H1 (cell line): Measurements from ENCODE around the gene PSME1. TPM values are rescaled to one million over a fixed set of nuclear protein-coding genes. Genes with fewer than 3 reads are reported as not detected.

Experiments
- CTCF ChIA-PET: fragments of 300-600 bp; sonication (Branson Sonifier 250); formaldehyde crosslinking; loops from one replicate; lab custom pipeline; 2021; ENCODE audit not compliant: partially characterized antibody; lab: Charles Lee
- POLR2A ChIA-PET: fragments of 300-600 bp; sonication (Branson Sonifier 250); formaldehyde crosslinking; loops from one replicate; lab custom pipeline; 2021; ENCODE audit warnings: inconsistent platforms; ENCODE audit not compliant: partially characterized antibody; lab: Charles Lee
- DNase-seq, 2 experiments: peaks; one replicate each; pipeline versions ENCODE4 v3.0.0 to v3.0.0-alpha.2; 2010 to 2022; ENCODE audit warnings: low spot score in 2 of 2, low read depth in 1 of 2, mixed read lengths in 1 of 2
- FAIRE-seq: peaks from 2 replicates; lab custom pipeline; 2011; peaks lifted over from hg19 to GRCh38; lab: Jason Lieb, UNC
- H2AFZ ChIP-seq: 2 replicates; pipeline ENCODE4 v1.8.1; 2012; ENCODE audit warnings: low read length, inconsistent platforms
- H2AK5ac ChIP-seq: 2 replicates; pipeline ENCODE4 v1.6.1; 2013; ENCODE audit warnings: low read depth, low read length
- H2BK120ac ChIP-seq: replicated peaks from 2 replicates; pipeline ENCODE3; 2013; ENCODE audit warnings: low read depth, low read length, inconsistent platforms
- H2BK12ac ChIP-seq: 2 replicates; pipeline ENCODE4 v1.6.1; 2013; ENCODE audit warnings: low read depth, low read length
- H2BK15ac ChIP-seq: 2 replicates; pipeline ENCODE4 v1.6.1; 2013; ENCODE audit warnings: low read length
- H2BK20ac ChIP-seq: 2 replicates; pipeline ENCODE4 v1.6.1; 2013; ENCODE audit warnings: low read length
- H2BK5ac ChIP-seq: 2 replicates; pipeline ENCODE4 v1.6.1; 2013; ENCODE audit warnings: low read depth, low read length
- H3K14ac ChIP-seq: 2 replicates; pipeline ENCODE4 v1.6.1; 2013; ENCODE audit warnings: inconsistent platforms; ENCODE audit not compliant: insufficient read length
- H3K18ac ChIP-seq: 2 replicates; pipeline ENCODE4 v1.6.1; 2013; ENCODE audit warnings: low read length; ENCODE audit errors: extremely low read depth
- H3K23ac ChIP-seq: 2 replicates; pipeline ENCODE4 v1.6.1; 2013; ENCODE audit warnings: inconsistent platforms; ENCODE audit not compliant: insufficient read length
- H3K23me2 ChIP-seq: 2 replicates; pipeline ENCODE4 v1.6.1; 2013; ENCODE audit warnings: low read depth, low read length
- H3K27ac ChIP-seq: 2 replicates; pipeline ENCODE4 v1.6.1; 2011; ENCODE audit warnings: low read depth, low read length, inconsistent platforms
- H3K27me3 ChIP-seq, 4 experiments: replicated peaks in 1 of 4; 1 replicate in 1 of 4; 2 replicates in 3 of 4; pipeline versions ENCODE4 v1.6.1 to v1.8.1; 2011 to 2013; ENCODE audit warnings: low read length in 3 of 4, mild to moderate bottlenecking in 3 of 4, inconsistent platforms in 2 of 4, mixed read lengths in 2 of 4, moderate library complexity in 1 of 4; ENCODE audit not compliant: control insufficient read depth in 3 of 4, insufficient read depth in 3 of 4; ENCODE audit errors: extremely low read depth in 1 of 4
- H3K36me3 ChIP-seq, 4 experiments: 2 replicates each; pipeline versions ENCODE4 v1.6.1 to v1.8.1; 2011 to 2013; ENCODE audit warnings: mild to moderate bottlenecking in 4 of 4, low read length in 3 of 4, moderate library complexity in 2 of 4, control low read depth in 1 of 4, inconsistent platforms in 1 of 4; ENCODE audit not compliant: insufficient read depth in 4 of 4, control insufficient read depth in 2 of 4
- H3K4ac ChIP-seq: replicated peaks from 2 replicates; pipeline ENCODE3; 2013; ENCODE audit warnings: low read length, low read depth, mixed read lengths, inconsistent platforms; ENCODE audit not compliant: insufficient read length
- H3K4me1 ChIP-seq, 4 experiments: replicated peaks in 1 of 4; 1 replicate in 1 of 4; 2 replicates in 3 of 4; pipeline versions ENCODE4 v1.6.1 to v1.8.1; 2011 to 2013; ENCODE audit warnings: low read length in 3 of 4, inconsistent platforms in 2 of 4, mixed read lengths in 1 of 4; ENCODE audit not compliant: insufficient read depth in 4 of 4, control insufficient read depth in 3 of 4
- H3K4me2 ChIP-seq, 2 experiments: 2 replicates each; pipeline versions ENCODE4 v1.6.1 to v1.8.1; 2011 to 2013; ENCODE audit warnings: low read depth in 2 of 2, low read length in 2 of 2, control low read depth in 1 of 2, inconsistent platforms in 1 of 2, mild to moderate bottlenecking in 1 of 2; ENCODE audit not compliant: insufficient read depth in 1 of 2
- H3K4me3 ChIP-seq, 4 experiments: fragments of 200-600, 300-600 bp in 1 of 4; sonication (generic), shearing (Covaris generic), sonication (Bioruptor Twin) in 1 of 4; 2 replicates each; pipeline versions ENCODE4 v1.5.1 to v1.8.1; 2011 to 2016; ENCODE audit warnings: low read length in 4 of 4, low read depth in 3 of 4, control low read depth in 2 of 4, inconsistent platforms in 2 of 4, mild to moderate bottlenecking in 2 of 4, mixed read lengths in 1 of 4, moderate library complexity in 1 of 4; ENCODE audit not compliant: insufficient read depth in 2 of 4; ENCODE audit errors: extremely low read depth in 1 of 4
- H3K56ac ChIP-seq: replicated peaks from 2 replicates; pipeline ENCODE3; 2013; ENCODE audit warnings: low read depth, mild to moderate bottlenecking, mixed read lengths, low read length, inconsistent platforms; ENCODE audit not compliant: insufficient read length
- H3K79me1 ChIP-seq: 2 replicates; pipeline ENCODE4 v1.6.1; 2013; ENCODE audit warnings: low read depth, low read length, control low read depth
- H3K79me2 ChIP-seq, 2 experiments: 2 replicates each; pipeline versions ENCODE4 v1.6.1 to v1.8.1; 2012 to 2013; ENCODE audit warnings: low read length in 2 of 2, mild to moderate bottlenecking in 2 of 2, inconsistent platforms in 1 of 2; ENCODE audit not compliant: insufficient read depth in 2 of 2, control insufficient read depth in 1 of 2
- H3K9ac ChIP-seq, 4 experiments: replicated peaks in 1 of 4; 1 replicate in 1 of 4; 2 replicates in 3 of 4; pipeline versions ENCODE4 v1.6.1 to v1.8.1; 2011 to 2013; ENCODE audit warnings: low read depth in 3 of 4, low read length in 3 of 4, control low read depth in 2 of 4, mild to moderate bottlenecking in 2 of 4, moderate library complexity in 2 of 4, inconsistent platforms in 1 of 4; ENCODE audit errors: extremely low read depth in 1 of 4
- H3K9me3 ChIP-seq, 2 experiments: 2 replicates each; pipeline versions ENCODE4 v1.6.1 to v1.8.1; 2012 to 2013; ENCODE audit warnings: mild to moderate bottlenecking in 2 of 2, moderate library complexity in 2 of 2, control low read depth in 1 of 2, inconsistent platforms in 1 of 2, low read depth in 1 of 2, low read length in 1 of 2, mixed read lengths in 1 of 2; ENCODE audit not compliant: insufficient read depth in 2 of 2
- H4K20me1 ChIP-seq, 2 experiments: replicated peaks in 1 of 2; 2 replicates each; pipeline versions ENCODE3 to v1.8.1; 2011 to 2013; ENCODE audit warnings: inconsistent platforms in 2 of 2, low read length in 2 of 2, mild to moderate bottlenecking in 1 of 2; ENCODE audit not compliant: insufficient read depth in 2 of 2, control insufficient read depth in 1 of 2
- H4K5ac ChIP-seq: 2 replicates; pipeline ENCODE4 v1.6.1; 2013; ENCODE audit warnings: low read length, low read depth, mixed read lengths, inconsistent platforms; ENCODE audit not compliant: insufficient read length
- H4K8ac ChIP-seq: 2 replicates; pipeline ENCODE4 v1.8.0; 2013; ENCODE audit warnings: mild to moderate bottlenecking, moderate library complexity, low read length, inconsistent platforms; ENCODE audit not compliant: insufficient read depth; ENCODE audit errors: extremely low read depth
- H4K91ac ChIP-seq: replicated peaks from 2 replicates; pipeline ENCODE3; 2013; ENCODE audit warnings: low read length, mixed read lengths, inconsistent platforms; ENCODE audit not compliant: insufficient read length
- EP300 ChIP-seq, 2 experiments: IDR thresholded peaks; 1 replicate in 1 of 2; 2 replicates in 1 of 2; pipeline ENCODE4 v1.6.1; 2011 to 2012; ENCODE audit warnings: low read depth in 2 of 2, low read length in 2 of 2, mild to moderate bottlenecking in 2 of 2, borderline replicate concordance in 1 of 2, inconsistent platforms in 1 of 2, moderate library complexity in 1 of 2
- HDAC6 ChIP-seq: IDR thresholded peaks from one replicate; pipeline ENCODE4 v1.7.1; 2012; ENCODE audit warnings: low read depth, mild to moderate bottlenecking, inconsistent platforms, low read length, moderate library complexity
- KDM4A ChIP-seq: IDR thresholded peaks from one replicate; pipeline ENCODE4 v1.7.1; 2012; ENCODE audit warnings: low read depth, mild to moderate bottlenecking, moderate library complexity, low read length, inconsistent platforms; ENCODE audit not compliant: severe bottlenecking
- NRF1 ChIP-seq: IDR thresholded peaks from 2 replicates; pipeline ENCODE4 v1.6.1; 2011; ENCODE audit warnings: mild to moderate bottlenecking, low read depth, low read length, improper control_type of control experiment
- PHF8 ChIP-seq: fragments of 200-600 bp; sonication (generic); conservative IDR thresholded peaks from 2 replicates; pipeline ENCODE4 v1.7.1; 2012; ENCODE audit warnings: low read depth, mild to moderate bottlenecking, inconsistent platforms, low read length, moderate library complexity
- POU5F1 ChIP-seq: IDR thresholded peaks from 2 replicates; pipeline ENCODE4 v1.6.1; 2011; ENCODE audit warnings: low read depth, mild to moderate bottlenecking, low read length, moderate library complexity
- RFX5 ChIP-seq: IDR thresholded peaks from 2 replicates; pipeline ENCODE4 v1.6.1; 2011; ENCODE audit warnings: low read depth, low read length, improper control_type of control experiment, borderline replicate concordance
- TBP ChIP-seq: IDR thresholded peaks from 2 replicates; pipeline ENCODE4 v1.6.1; 2011; ENCODE audit warnings: low read depth, low read length, improper control_type of control experiment
- WGBS, 2 experiments: shearing (Covaris generic) in 1 of 2; methylation state at CpG; one replicate each; pipeline versions ENCODE4 v1.1.6 to v1.1.7; 2013 to 2015; ENCODE audit warnings: low lambda C conversion rate in 2 of 2, mixed read lengths in 2 of 2, inconsistent platforms in 1 of 2, low coverage in 1 of 2, missing lambda C conversion rate in 1 of 2; ENCODE audit not compliant: insufficient replicate concordance in 2 of 2, insufficient coverage in 1 of 2, insufficient read length in 1 of 2; ENCODE audit errors: extremely low coverage in 1 of 2, missing lambda C conversion rate in 1 of 2; 5-methylcytosine and 5-hydroxymethylcytosine counted together
- polyA plus RNA-seq, 7 experiments: library from polyadenylated mRNA; depleted of rRNA in 3 of 7; stranded (reverse) in 5 of 7; unstranded in 2 of 7; fragments of >200 nt in 5 of 7; fragments of 200-250 nt in 2 of 7; gene quantifications; 1 replicate in 5 of 7; 2 replicates in 1 of 7; 4 replicates in 1 of 7; pipeline versions ENCODE4 v1.2.1 to v1.2.3, GENCODE V29; 2011 to 2013; ENCODE audit warnings: missing spikeins in 2 of 7, mixed read lengths in 2 of 7
- total RNA-seq: library from RNA; stranded (reverse); fragmentation: NEBNext Ultra II Directional; extraction: Animal tissue kit (Norgen Biotek cat#: 25700); gene quantifications from 2 replicates; pipeline ENCODE4 v1.2.1, GENCODE V29; 2021

The PSME1 gene
- total and polyA plus RNA-seq, 2 of the 8 experiments (the other 6 are each of a cell fraction or from before 2014, with no cell fraction given) = 74.9 to 85.9 TPM

- Histone ChIP-seq H3K4ac (no peak overlapping the region), H3K27ac (no peak overlapping the region), H4K5ac (no peak overlapping the region), H3K9ac (no peak overlapping the region), H3K4me2 (no peak overlapping the region), H4K91ac (no peak overlapping the region), H3K4me3 (no peak overlapping the region), H2AFZ (no peak overlapping the region), H2BK15ac (no peak overlapping the region), H4K20me1 (peaks cover 0 to 1% of the 10 kb centered on the region in 2 experiments), H3K9me3 (no peaks in the 10 kb centered on the region), H2BK120ac (no peak overlapping the region), H2BK5ac (no peak overlapping the region), H3K56ac (no peak overlapping the region), H3K18ac (no peak overlapping the region), H3K23ac (no peak overlapping the region), H3K79me2 (peaks cover 0 to 12% of the 10 kb centered on the region in 2 experiments; a peak in 2 of 4 replicates), H2BK12ac (no peak overlapping the region), H3K23me2 (peaks cover 8% of the 10 kb centered on the region; the same call in 1 of the 2 replicates), H3K36me3 (peaks cover 8 to 25% (median 14%) of the 10 kb centered on the region in 4 experiments; a peak in 6 of 8 replicates), H3K4me1 (peaks cover 0 to 10% (median 7%) of the 10 kb centered on the region in 4 experiments; a peak in 5 of 7 replicates), H3K79me1 (peaks cover 4% of the 10 kb centered on the region; the same call in 1 of the 2 replicates), H2BK20ac (no peak overlapping the region), H3K27me3 (no peaks in the 10 kb centered on the region), H3K14ac (no peak overlapping the region), H2AK5ac (no peak overlapping the region), H4K8ac (no peak overlapping the region)
- no peak for TF ChIP-seq PHF8
- no peak for TF ChIP-seq RFX5
- TF ChIP-seq NRF1 = no peak
- no peak for TF ChIP-seq POU5F1
- no peak for TF ChIP-seq HDAC6
- no peak for TF ChIP-seq EP300 (IDR thresholded peaks at IDR 0.05; ENCODE audit: borderline replicate concordance in 1 of 2, low read depth in 2 of 2, low read length in 2 of 2)
- TF ChIP-seq TBP = no peak
- TF ChIP-seq KDM4A = no peak
- WGBS, 2 experiments = 92% methylated on average over 13 of the region's 13 CpGs; no CpG with 5 or more reads in 1 of the 2 experiments
- DNase-seq (no peak), FAIRE-seq (no peak)
- POLR2A ChIA-PET = interaction anchor here (0.6 to 10.5 kb wide), 18 partner anchors 8 to 132 kb away, joined by 3 to 118 read pairs (median 6); partner anchors contain the start of genes DCAF11, IRF9, NRL and PSME2
- CTCF ChIA-PET = interaction anchor here (0.6 to 3.1 kb wide), 6 partner anchors 13 to 81 kb away, joined by 3 to 18 read pairs (median 4); partner anchors contain the start of gene IRF9
Observed at GRCh38 chr14:24138396-24139271, 2.6 kb downstream of the PSME1 start.
